Right atrium auricular region (tissue), 2 donors: ENCODE results near the gene SETBP1. TPM values are rescaled to one million over a fixed set of nuclear protein-coding genes. Genes with fewer than 3 reads are reported as not detected.

Source experiments
- DNase-seq: peaks from one replicate; pipeline ENCODE4 v3.0.0-alpha.2; 2019; ENCODE audit warnings: low spot score
- H3K27ac ChIP-seq, 2 donors: fragments of 200-600 bp; sonication (generic); 1 replicate in 1 of 2; 2 replicates in 1 of 2; pipeline ENCODE4 v1.5.1; 2016 to 2019
- H3K27me3 ChIP-seq, 2 donors: fragments of 200-600 bp; sonication (generic); one replicate each; pipeline versions ENCODE4 v1.5.1 to v1.6.0; 2017 to 2019
- H3K36me3 ChIP-seq: fragments of 200-600 bp; sonication (generic); one replicate; pipeline ENCODE4 v1.5.1; 2016
- H3K4me1 ChIP-seq, 2 donors: fragments of 200-600 bp; sonication (generic); one replicate each; pipeline versions ENCODE4 v1.5.1 to v1.6.0; 2017 to 2019
- H3K4me3 ChIP-seq, 2 donors: fragments of 200-600 bp; sonication (generic); 1 replicate in 1 of 2; 2 replicates in 1 of 2; pipeline ENCODE4 v1.5.1; 2017 to 2019; ENCODE audit warnings: mild to moderate bottlenecking in 1 of 2, moderate library complexity in 1 of 2
- H3K9me3 ChIP-seq, 2 donors: fragments of 200-600 bp; sonication (generic); one replicate each; pipeline ENCODE4 v1.5.1; 2019
- CTCF ChIP-seq, 2 donors: fragments of 200-600 bp; sonication (generic); IDR thresholded peaks; one replicate each; pipeline ENCODE4 v1.5.1; 2019; ENCODE audit warnings: antibody characterized with exemption in 2 of 2
- total RNA-seq, 2 donors: library from RNA; depleted of rRNA; stranded (reverse); fragments of >200 nt; gene quantifications; one replicate each; pipeline ENCODE4 v1.1.0, GENCODE V29; 2016

Gene SETBP1
- total RNA-seq, 2 donors from 2014 or later, result 7.8 to 13.4 TPM

GRCh38 chr18:44938720-44939665 lies 258.3 kb downstream of the SETBP1 start:
- TF ChIP-seq CTCF (IDR thresholded peaks at IDR 0.05), result no peak

GRCh38 chr18:44941516-44941915 lies 260.8 kb downstream of the SETBP1 start:
- no peak for DNase-seq
- H3K27ac ChIP-seq, result no peak overlapping the region
- no peaks in the 10 kb centered on the region for H3K27me3 ChIP-seq
- no peaks in the 10 kb centered on the region for H3K9me3 ChIP-seq
- H3K4me1 ChIP-seq, result peaks cover 0 to 11% of the 10 kb centered on the region in 2 donors
- no peak overlapping the region for H3K4me3 ChIP-seq
- TF ChIP-seq CTCF (IDR thresholded peaks at IDR 0.05), result no peak
- H3K36me3 ChIP-seq, result no peaks in the 10 kb centered on the region

More at GRCh38 chr18:44938720-44939665, 258.3 kb downstream of the SETBP1 start:
- DNase-seq, result no peak
- no peak overlapping the region for H3K27ac ChIP-seq
- H3K4me3 ChIP-seq, result no peak overlapping the region
- H3K27me3 ChIP-seq, result no peaks in the 10 kb centered on the region
- peaks cover 0 to 11% of the 10 kb centered on the region in 2 donors for H3K4me1 ChIP-seq
- no peaks in the 10 kb centered on the region for H3K36me3 ChIP-seq
- H3K9me3 ChIP-seq, result peaks cover 0 to 1% of the 10 kb centered on the region in 2 donors

- H3K27me3 ChIP-seq, result no peaks in the 10 kb centered on the region
- no peak overlapping the region for H3K4me3 ChIP-seq
- H3K4me1 ChIP-seq, result peaks cover 0 to 11% of the 10 kb centered on the region in 2 donors
- TF ChIP-seq CTCF (IDR thresholded peaks at IDR 0.05), result no peak
- H3K27ac ChIP-seq, result no peak overlapping the region
- no peaks in the 10 kb centered on the region for H3K9me3 ChIP-seq
- DNase-seq, result no peak
- H3K36me3 ChIP-seq, result no peaks in the 10 kb centered on the region
Observed at GRCh38 chr18:44942073-44942472, 261.4 kb downstream of the SETBP1 start.

GRCh38 chr18:44943311-44943881 lies 262.7 kb downstream of the SETBP1 start:
- Histone ChIP-seq H3K4me1 (peaks cover 0 to 3% of the 10 kb centered on the region in 2 donors), H3K27me3 (no peaks in the 10 kb centered on the region), H3K27ac (no peak overlapping the region), H3K36me3 (no peaks in the 10 kb centered on the region), H3K9me3 (no peaks in the 10 kb centered on the region), H3K4me3 (no peak overlapping the region)
- no peak for DNase-seq
- no peak for TF ChIP-seq CTCF (IDR thresholded peaks at IDR 0.05)

GRCh38 chr18:44944461-44944860 lies 263.8 kb downstream of the SETBP1 start:
- H3K9me3 ChIP-seq, result no peaks in the 10 kb centered on the region
- H3K4me3 ChIP-seq, result no peak overlapping the region
- H3K27ac ChIP-seq, result no peak overlapping the region
- H3K36me3 ChIP-seq, result no peaks in the 10 kb centered on the region
- H3K27me3 ChIP-seq, result no peaks in the 10 kb centered on the region
- TF ChIP-seq CTCF (IDR thresholded peaks at IDR 0.05), result no peak
- no peak for DNase-seq
- no peaks in the 10 kb centered on the region for H3K4me1 ChIP-seq
